GM21528 (cell line): ENCODE data around the gene EMC10.

Experiments used
- ATAC-seq: cut with Tn5 transposase; IDR thresholded peaks from one replicate; pipeline ENCODE4 v1.9.1; 2021; ENCODE audit warnings: mild to moderate bottlenecking, moderate library complexity; ENCODE audit not compliant: unreplicated experiment, low FRiP score

EMC10 gene

GRCh38 chr19:50537769-50538230, 61.5 kb downstream of the EMC10 start:
- no peak for ATAC-seq
